ENCODE results near the gene CATSPER3.
A peak's percentile ranks its signal among the peaks of the same experiment; 100 is the strongest.
"Not testable (repeated sequence)": the region's sequence is repeated elsewhere in the genome, so short reads cannot be mapped to it uniquely, and the experiment has no call there.

Gene CATSPER3

GRCh38 chr5:134989266-134989830 lies 21.6 kb downstream of the CATSPER3 start:
- DNase-seq (ENCODE audit: low read depth) = peak; percentile 9
- TF ChIP-seq, protein P1, sequence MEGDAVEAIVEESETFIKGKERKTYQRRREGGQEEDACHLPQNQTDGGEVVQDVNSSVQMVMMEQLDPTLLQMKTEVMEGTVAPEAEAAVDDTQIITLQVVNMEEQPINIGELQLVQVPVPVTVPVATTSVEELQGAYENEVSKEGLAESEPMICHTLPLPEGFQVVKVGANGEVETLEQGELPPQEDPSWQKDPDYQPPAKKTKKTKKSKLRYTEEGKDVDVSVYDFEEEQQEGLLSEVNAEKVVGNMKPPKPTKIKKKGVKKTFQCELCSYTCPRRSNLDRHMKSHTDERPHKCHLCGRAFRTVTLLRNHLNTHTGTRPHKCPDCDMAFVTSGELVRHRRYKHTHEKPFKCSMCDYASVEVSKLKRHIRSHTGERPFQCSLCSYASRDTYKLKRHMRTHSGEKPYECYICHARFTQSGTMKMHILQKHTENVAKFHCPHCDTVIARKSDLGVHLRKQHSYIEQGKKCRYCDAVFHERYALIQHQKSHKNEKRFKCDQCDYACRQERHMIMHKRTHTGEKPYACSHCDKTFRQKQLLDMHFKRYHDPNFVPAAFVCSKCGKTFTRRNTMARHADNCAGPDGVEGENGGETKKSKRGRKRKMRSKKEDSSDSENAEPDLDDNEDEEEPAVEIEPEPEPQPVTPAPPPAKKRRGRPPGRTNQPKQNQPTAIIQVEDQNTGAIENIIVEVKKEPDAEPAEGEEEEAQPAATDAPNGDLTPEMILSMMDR (conservative IDR thresholded peaks at IDR 0.05; ENCODE audit: low read depth, low read length) = no peak
- H3K4me3 ChIP-seq (ENCODE audit: low read length) = no peak overlapping the region

- not testable (repeated sequence) for H3K4me3 ChIP-seq (ENCODE audit: low read length); DNase-seq (ENCODE audit: low read depth)
Observed at GRCh38 chr5:134990183-134990582, 22.5 kb downstream of the CATSPER3 start.

DNA sequence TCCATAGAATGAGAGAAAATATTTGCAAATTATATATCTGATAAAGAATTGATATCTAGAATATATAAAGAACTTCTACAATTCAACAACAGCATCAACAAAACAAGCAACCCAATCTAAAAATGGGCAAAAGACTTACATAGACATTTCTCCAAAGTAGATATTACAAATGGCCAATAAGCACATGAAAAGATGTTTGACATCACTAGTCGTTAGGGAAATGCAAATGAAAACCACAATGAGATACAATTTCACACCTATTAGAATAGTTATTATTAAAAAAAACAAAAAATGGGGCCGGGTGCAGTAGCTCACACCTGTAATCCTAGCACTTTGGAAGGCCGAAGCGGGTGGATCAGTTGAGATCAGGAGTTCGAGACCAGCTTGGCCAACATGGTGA lies 24.4 kb downstream of the CATSPER3 start:
- H3K4me3 ChIP-seq (ENCODE audit: low read length) = no peak overlapping the region
- DNase-seq (ENCODE audit: low read depth) = no peak
- TF ChIP-seq, protein P1 (conservative IDR thresholded peaks at IDR 0.05; ENCODE audit: low read depth, low read length) = no peak

GRCh38 chr5:134993161-134993560 lies 25.5 kb downstream of the CATSPER3 start:
- TF ChIP-seq, protein P1 (conservative IDR thresholded peaks at IDR 0.05; ENCODE audit: low read depth, low read length) = no peak
- H3K4me3 ChIP-seq (ENCODE audit: low read length) = no peak overlapping the region
- no peak for DNase-seq (ENCODE audit: low read depth)

DNA sequence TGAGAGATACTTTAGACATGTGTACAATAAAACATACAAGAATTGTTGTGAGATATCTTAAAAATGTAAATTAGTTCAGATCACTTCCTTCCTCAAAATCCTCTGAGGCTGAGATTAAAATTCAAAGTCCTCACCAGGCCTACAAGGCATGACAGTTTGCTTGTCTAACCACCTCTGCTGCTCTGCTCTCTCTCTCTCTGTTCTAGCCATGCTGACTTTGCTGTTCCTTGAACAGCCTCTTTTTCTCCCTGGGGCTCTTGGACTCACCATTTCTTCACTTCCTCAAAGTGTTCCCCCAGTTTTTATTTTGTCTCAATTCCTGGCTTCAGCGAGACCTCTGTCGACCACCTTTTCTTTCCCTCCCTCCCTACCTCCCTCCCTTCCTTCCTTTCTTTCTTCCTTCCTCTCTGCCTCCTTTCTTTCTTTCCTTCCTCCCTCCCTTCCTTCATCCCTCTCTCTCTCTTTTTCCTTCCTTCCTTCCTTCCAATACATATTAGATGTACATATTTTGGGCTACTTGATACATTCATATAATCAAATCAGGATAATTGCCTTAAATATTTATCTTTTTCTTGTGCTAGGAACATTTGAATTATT lies 27.0 kb downstream of the CATSPER3 start:
- H3K4me3 ChIP-seq (ENCODE audit: low read length) = no peak overlapping the region
- no peak for DNase-seq (ENCODE audit: low read depth)
- TF ChIP-seq, protein P1 (conservative IDR thresholded peaks at IDR 0.05; ENCODE audit: low read depth, low read length) = no peak

GRCh38 chr5:134995850-134996402 lies 28.2 kb downstream of the CATSPER3 start:
- no peak for DNase-seq (ENCODE audit: low read depth)
- no peak overlapping the region for H3K4me3 ChIP-seq (ENCODE audit: low read length)
- TF ChIP-seq, protein P1 (conservative IDR thresholded peaks at IDR 0.05; ENCODE audit: low read depth, low read length) = no peak

- H3K4me3 ChIP-seq (ENCODE audit: low read length) = no peak overlapping the region
- TF ChIP-seq, protein P1 (conservative IDR thresholded peaks at IDR 0.05; ENCODE audit: low read depth, low read length) = no peak
- DNase-seq (ENCODE audit: low read depth) = no peak
Observed at GRCh38 chr5:134997015-134997414, 29.3 kb downstream of the CATSPER3 start.

DNA sequence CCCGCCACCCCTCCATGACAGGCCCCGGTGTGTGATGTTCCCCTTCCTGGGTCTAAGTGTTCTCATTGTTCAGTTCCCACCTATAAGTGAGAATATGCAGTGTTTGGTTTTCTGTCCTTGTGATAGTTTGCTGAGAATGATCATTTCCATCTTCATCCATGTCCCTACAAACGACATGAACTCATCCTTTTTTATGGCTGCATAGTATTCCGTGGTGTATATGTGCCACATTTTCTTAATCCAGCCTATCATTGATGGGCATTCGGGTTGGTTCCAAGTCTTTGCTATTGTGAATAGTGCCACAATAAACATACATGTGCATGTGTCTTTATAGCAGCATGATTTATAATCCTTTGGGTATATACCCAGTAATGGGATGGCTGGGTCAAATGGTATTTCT lies 30.4 kb downstream of the CATSPER3 start:
- not testable (repeated sequence) for H3K4me3 ChIP-seq (ENCODE audit: low read length); DNase-seq (ENCODE audit: low read depth)
